Fibroblast of upper back skin (primary cell): Measurements from ENCODE around the gene RALGDS.
"Not testable (repeated sequence)": the region's sequence is repeated elsewhere in the genome, so short reads cannot be mapped to it uniquely, and the experiment has no call there.

Experiments
- DNase-seq: peaks from one replicate; pipeline ENCODE4 v3.0.0-alpha.2; 2013

Gene RALGDS

GRCh38 chr9:133083688-133084087 is 37.4 kb downstream of the RALGDS start:
- DNase-seq: not testable (repeated sequence)

GRCh38 chr9:133081957-133082644 is 38.9 kb downstream of the RALGDS start:
- not testable (repeated sequence) for DNase-seq

- not testable (repeated sequence) for DNase-seq
Measured at GRCh38 chr9:133080786-133081779, 40.0 kb downstream of the RALGDS start.

GRCh38 chr9:133080161-133080560 is 40.9 kb downstream of the RALGDS start:
- peak; percentile 40 for DNase-seq

- DNase-seq: no peak
Measured at GRCh38 chr9:133078486-133078885, 42.6 kb downstream of the RALGDS start.

- DNase-seq: no peak
Measured at GRCh38 chr9:133076691-133077090, 44.3 kb downstream of the RALGDS start.

GRCh38 chr9:133075925-133076630 is 45.0 kb downstream of the RALGDS start:
- peak; percentile 90 for DNase-seq

- DNase-seq: peak; percentile 64
Measured at GRCh38 chr9:133074111-133074651, 46.9 kb downstream of the RALGDS start.

- DNase-seq: no peak
Measured at GRCh38 chr9:133073086-133074014, 47.7 kb downstream of the RALGDS start.

GRCh38 chr9:133072210-133072609 is 48.8 kb downstream of the RALGDS start:
- DNase-seq: not testable (repeated sequence)

GRCh38 chr9:133071484-133072150 is 49.4 kb downstream of the RALGDS start:
- no peak for DNase-seq

GRCh38 chr9:133070985-133071384 is 50.1 kb downstream of the RALGDS start:
- DNase-seq: not testable (repeated sequence)

GRCh38 chr9:133070500-133070961 is 50.5 kb downstream of the RALGDS start:
- DNase-seq: not testable (repeated sequence)

GRCh38 chr9:133068431-133068830 is 52.6 kb downstream of the RALGDS start:
- DNase-seq: not testable (repeated sequence)

GRCh38 chr9:133067813-133068212 is 53.2 kb downstream of the RALGDS start:
- no peak for DNase-seq

- DNase-seq: no peak
Measured at GRCh38 chr9:133067006-133067405, 54.0 kb downstream of the RALGDS start.

GRCh38 chr9:133066181-133066983 is 54.7 kb downstream of the RALGDS start:
- no peak for DNase-seq

- no peak for DNase-seq
Measured at GRCh38 chr9:133065070-133065388, 56.0 kb downstream of the RALGDS start.

- no peak for DNase-seq
Measured at GRCh38 chr9:133064241-133065069, 56.6 kb downstream of the RALGDS start.
